ENCODE data around the gene PITX2. TPM values are rescaled to one million over a fixed set of nuclear protein-coding genes. Genes with fewer than 3 reads are reported as not detected.

Gene PITX2
- total RNA-seq, 1 experiment from 2014 or later: 8.3 TPM

DNA sequence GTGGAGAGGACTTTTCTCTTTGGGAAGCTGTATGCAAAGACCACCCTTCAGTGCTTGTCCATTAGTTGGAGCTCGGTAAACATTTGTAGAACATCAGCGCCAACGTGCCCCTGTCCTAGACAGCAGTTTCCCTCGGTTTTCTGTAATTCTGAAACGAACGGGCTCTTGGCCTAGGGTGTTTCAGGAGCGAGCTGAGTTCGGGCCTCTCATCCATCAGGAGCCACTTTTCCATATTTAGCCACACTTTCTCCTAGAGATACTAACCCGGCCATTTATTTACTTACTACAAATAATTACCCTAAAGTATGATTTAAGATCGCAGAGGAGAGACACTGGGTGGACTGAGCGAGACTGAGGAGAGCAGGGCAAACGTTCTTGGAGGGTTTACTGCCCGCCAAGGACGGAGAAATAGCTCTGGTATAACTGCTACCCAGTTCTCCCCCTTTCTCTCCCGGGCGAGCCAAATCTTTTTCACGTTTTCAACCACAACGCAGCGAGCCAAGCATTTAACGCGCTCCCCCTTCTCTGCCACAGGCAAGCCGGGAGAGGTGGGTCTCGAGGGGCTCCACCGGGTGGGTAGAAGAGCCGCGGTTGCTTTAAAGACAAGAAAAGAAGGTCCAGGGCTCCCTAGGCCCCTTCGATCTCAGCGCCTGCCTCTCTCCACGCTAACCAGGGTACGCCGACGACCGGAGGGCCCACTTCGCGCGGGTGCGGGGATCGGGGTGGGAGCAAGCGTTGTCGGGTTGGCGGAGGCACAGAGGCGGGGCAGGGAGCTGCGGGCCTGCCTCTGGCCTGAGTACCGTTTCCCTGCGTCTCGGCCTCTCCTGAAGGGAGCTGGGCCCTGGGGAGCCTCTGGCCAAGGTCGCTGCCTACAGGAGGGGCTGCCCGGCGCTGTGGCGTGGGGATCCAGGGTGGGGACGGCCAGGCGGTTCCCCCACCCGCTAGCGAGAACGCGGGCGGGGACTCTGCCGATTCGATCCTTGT lies 10.8 kb upstream of the PITX2 start:
- Histone ChIP-seq H4K20me1 (ENCODE audit: insufficient read depth) (no peaks in the 10 kb centered on the region), H3K27me3 (ENCODE audit: insufficient read depth, low read length) (no peaks in the 10 kb centered on the region)

More for the DNA sequence above, 10.8 kb upstream of the PITX2 start:
- Histone ChIP-seq H3K4me3 (replicated peaks in 1 of 2; ENCODE audit: low read depth in 1 of 2, low read length in 2 of 2) (no peak overlapping the region), H3K79me2 (ENCODE audit: insufficient read depth, low read length) (no peaks in the 10 kb centered on the region), H3K4me2 (ENCODE audit: low read length) (no peak overlapping the region), H3K27ac (ENCODE audit: low read depth, low read length) (no peak overlapping the region), H2AFZ (ENCODE audit: low read depth, low read length, poor library complexity, severe bottlenecking) (no peak overlapping the region), H3K9me3 (ENCODE audit: control insufficient read depth in 1 of 2, insufficient read depth in 1 of 2, low read depth in 1 of 2, low read length in 2 of 2) (no peaks in the 10 kb centered on the region), H3K36me3 (ENCODE audit: control insufficient read depth in 1 of 2, insufficient read depth in 2 of 2, low read length in 2 of 2) (no peaks in the 10 kb centered on the region), H3K9me2 (ENCODE audit: insufficient read depth) (no peaks in the 10 kb centered on the region), H3K9ac (ENCODE audit: low read length) (no peak overlapping the region), H3K4me1 (ENCODE audit: control insufficient read depth in 1 of 2, insufficient read depth in 2 of 2, low read length in 2 of 2) (peaks cover 4 to 23% of the 10 kb centered on the region in 2 experiments; a peak in 3 of 4 replicates)
- ChIA-PET POLR2A (no interaction called here), RAD21 (ENCODE audit: low non-redundant PET in 1 of 2, low total read pairs in 2 of 2, uncharacterized antibody in 2 of 2, unreplicated experiment in 2 of 2) (no interaction called here), CTCF (interaction anchor here (1.3 kb wide), 2 partner anchors 326 to 649 kb away, joined by 3 read pairs; no protein-coding TSS in a partner anchor)
- ATAC-seq (no peak), DNase-seq (ENCODE audit: low read depth, low spot score) (no peak)
- TF ChIP-seq CBX3 (IDR thresholded peaks at IDR 0.05; ENCODE audit: low read depth): no peak
- TF ChIP-seq EGR1 (IDR thresholded peaks at IDR 0.05; ENCODE audit: low read depth): no peak
- no peak for TF ChIP-seq TCF7L2 (IDR thresholded peaks at IDR 0.05; ENCODE audit: borderline replicate concordance, extremely low read depth, insufficient read depth, insufficient read length)
- TF ChIP-seq EZH2 (IDR thresholded peaks at IDR 0.05): no peak
- TF ChIP-seq SP1 (IDR thresholded peaks at IDR 0.05; ENCODE audit: low read depth): no peak
- TF ChIP-seq FOSL1 (IDR thresholded peaks at IDR 0.05; ENCODE audit: low read depth): no peak
- no peak for TF ChIP-seq MAX (IDR thresholded peaks at IDR 0.05)
- no peak for TF ChIP-seq SIN3A (IDR thresholded peaks at IDR 0.05; ENCODE audit: low read depth)
- TF ChIP-seq ATF3 (IDR thresholded peaks at IDR 0.05): no peak
- no peak for TF ChIP-seq POLR2AphosphoS5 (IDR thresholded peaks at IDR 0.05; ENCODE audit: low read depth, low read length)
- TF ChIP-seq JUND (IDR thresholded peaks at IDR 0.05): no peak
- TF ChIP-seq CEBPB (IDR thresholded peaks at IDR 0.05; ENCODE audit: low read depth): no peak
- no peak for TF ChIP-seq EZH2phosphoT487 (IDR thresholded peaks at IDR 0.05; ENCODE audit: borderline replicate concordance)
- TF ChIP-seq RAD21 (IDR thresholded peaks at IDR 0.05; ENCODE audit: low read depth): no peak
- TF ChIP-seq ZFX (IDR thresholded peaks at IDR 0.05): no peak
- TF ChIP-seq, protein P1, sequence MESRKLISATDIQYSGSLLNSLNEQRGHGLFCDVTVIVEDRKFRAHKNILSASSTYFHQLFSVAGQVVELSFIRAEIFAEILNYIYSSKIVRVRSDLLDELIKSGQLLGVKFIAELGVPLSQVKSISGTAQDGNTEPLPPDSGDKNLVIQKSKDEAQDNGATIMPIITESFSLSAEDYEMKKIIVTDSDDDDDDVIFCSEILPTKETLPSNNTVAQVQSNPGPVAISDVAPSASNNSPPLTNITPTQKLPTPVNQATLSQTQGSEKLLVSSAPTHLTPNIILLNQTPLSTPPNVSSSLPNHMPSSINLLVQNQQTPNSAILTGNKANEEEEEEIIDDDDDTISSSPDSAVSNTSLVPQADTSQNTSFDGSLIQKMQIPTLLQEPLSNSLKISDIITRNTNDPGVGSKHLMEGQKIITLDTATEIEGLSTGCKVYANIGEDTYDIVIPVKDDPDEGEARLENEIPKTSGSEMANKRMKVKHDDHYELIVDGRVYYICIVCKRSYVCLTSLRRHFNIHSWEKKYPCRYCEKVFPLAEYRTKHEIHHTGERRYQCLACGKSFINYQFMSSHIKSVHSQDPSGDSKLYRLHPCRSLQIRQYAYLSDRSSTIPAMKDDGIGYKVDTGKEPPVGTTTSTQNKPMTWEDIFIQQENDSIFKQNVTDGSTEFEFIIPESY (IDR thresholded peaks at IDR 0.05; ENCODE audit: extremely low read depth, insufficient replicate concordance, low read length): no peak
- TF ChIP-seq, protein P2, sequence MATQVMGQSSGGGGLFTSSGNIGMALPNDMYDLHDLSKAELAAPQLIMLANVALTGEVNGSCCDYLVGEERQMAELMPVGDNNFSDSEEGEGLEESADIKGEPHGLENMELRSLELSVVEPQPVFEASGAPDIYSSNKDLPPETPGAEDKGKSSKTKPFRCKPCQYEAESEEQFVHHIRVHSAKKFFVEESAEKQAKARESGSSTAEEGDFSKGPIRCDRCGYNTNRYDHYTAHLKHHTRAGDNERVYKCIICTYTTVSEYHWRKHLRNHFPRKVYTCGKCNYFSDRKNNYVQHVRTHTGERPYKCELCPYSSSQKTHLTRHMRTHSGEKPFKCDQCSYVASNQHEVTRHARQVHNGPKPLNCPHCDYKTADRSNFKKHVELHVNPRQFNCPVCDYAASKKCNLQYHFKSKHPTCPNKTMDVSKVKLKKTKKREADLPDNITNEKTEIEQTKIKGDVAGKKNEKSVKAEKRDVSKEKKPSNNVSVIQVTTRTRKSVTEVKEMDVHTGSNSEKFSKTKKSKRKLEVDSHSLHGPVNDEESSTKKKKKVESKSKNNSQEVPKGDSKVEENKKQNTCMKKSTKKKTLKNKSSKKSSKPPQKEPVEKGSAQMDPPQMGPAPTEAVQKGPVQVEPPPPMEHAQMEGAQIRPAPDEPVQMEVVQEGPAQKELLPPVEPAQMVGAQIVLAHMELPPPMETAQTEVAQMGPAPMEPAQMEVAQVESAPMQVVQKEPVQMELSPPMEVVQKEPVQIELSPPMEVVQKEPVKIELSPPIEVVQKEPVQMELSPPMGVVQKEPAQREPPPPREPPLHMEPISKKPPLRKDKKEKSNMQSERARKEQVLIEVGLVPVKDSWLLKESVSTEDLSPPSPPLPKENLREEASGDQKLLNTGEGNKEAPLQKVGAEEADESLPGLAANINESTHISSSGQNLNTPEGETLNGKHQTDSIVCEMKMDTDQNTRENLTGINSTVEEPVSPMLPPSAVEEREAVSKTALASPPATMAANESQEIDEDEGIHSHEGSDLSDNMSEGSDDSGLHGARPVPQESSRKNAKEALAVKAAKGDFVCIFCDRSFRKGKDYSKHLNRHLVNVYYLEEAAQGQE (IDR thresholded peaks at IDR 0.05; ENCODE audit: low read depth): no peak
- intact Hi-C loops (cut with micrococcal nuclease): loop anchor here (5.0 to 10.0 kb wide), 4 partner anchors 501 to 1399 kb away; no protein-coding TSS in a partner anchor
- no TSS peak for BruUV-seq (replicated peaks)

Measured in HCT116 (cell line).